ENCODE results near the gene MBNL1.

The MBNL1 gene

GRCh38 chr3:152457500-152458375 lies 189.0 kb downstream of the MBNL1 start:
- DNase-seq, result no peak

DNA sequence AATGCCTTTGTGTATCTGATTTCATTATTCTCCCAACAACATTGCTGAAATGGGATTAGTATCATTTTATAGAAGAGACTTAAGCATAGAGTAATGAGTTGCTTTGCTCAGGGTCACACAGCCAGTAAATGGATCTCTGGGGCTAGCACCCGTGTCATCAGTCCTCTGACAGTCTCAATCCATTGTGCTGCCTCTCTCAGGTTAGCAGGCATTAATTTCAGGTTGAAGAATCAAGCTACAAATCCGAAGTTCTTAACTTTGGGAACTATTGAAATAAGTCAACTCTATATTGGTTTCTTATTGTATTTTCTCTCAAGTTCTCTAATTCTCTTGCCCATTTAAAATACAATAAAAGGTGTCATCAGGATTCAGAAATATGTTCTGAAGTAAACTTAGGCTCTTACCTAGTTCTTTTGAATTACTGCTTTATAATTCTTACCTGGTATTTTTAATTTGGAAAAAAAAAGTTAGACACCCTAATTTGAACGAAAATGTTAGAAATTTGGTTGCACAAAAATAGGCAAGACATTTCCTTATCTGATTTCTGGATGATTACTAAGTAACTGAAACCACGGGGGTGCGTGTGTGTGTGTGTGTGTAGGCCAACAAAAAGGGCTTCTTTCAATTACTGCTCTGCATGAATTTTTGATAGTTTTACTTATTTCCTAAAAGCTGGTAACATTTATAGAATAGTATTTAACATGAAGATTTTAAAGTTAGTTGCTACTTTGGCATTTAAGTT lies 189.8 kb downstream of the MBNL1 start:
- DNase-seq, result no peak

- no peak for DNase-seq
Measured at GRCh38 chr3:152459118-152459515, 190.4 kb downstream of the MBNL1 start.

- DNase-seq, result no peak
Measured at GRCh38 chr3:152459572-152459971, 190.8 kb downstream of the MBNL1 start.

GRCh38 chr3:152460936-152461335 lies 192.2 kb downstream of the MBNL1 start:
- no peak for DNase-seq

- no peak for DNase-seq
Measured at GRCh38 chr3:152461460-152461859, 192.7 kb downstream of the MBNL1 start.

DNA sequence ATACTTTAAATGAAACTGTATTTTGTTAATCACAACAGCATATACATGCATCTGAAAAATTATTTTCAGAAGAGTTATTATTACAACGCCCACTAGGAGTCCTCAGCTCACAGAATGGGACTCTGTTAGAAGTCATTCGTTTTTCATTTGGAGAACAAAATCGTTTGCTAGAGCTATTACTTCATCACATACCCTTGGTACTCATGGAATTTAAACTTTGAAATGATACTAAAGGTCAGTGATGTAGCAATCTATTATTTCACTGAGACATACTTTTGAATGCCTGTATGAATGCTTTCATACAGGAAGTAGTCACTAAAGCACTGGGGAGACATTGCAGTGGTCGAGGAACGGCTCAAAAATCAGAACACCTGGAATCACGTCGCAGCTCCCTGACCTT lies 198.1 kb downstream of the MBNL1 start:
- no peak for DNase-seq

GRCh38 chr3:152469248-152470025 lies 200.7 kb downstream of the MBNL1 start:
- no peak for DNase-seq

DNA sequence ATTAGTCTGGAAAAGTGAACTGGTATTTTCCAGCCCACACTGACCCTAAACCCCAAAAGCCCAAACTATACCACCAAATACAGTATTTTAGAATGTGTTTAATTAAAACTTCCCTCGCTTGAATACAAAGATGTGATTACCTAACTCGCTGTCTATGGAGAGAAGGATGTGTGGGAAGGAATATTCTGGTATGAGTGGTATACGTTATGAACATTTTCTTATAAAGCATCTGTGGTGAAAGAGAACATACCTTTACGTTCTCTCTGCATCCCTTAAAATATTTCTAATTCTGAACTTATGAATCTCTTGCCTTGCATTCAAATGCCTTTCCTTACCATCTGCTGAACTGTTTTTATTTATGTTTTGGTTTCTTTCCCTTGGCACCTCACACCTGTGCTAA lies 201.4 kb downstream of the MBNL1 start:
- DNase-seq, result no peak

- no peak for DNase-seq
Measured at GRCh38 chr3:152470893-152471292, 202.2 kb downstream of the MBNL1 start.

DNA sequence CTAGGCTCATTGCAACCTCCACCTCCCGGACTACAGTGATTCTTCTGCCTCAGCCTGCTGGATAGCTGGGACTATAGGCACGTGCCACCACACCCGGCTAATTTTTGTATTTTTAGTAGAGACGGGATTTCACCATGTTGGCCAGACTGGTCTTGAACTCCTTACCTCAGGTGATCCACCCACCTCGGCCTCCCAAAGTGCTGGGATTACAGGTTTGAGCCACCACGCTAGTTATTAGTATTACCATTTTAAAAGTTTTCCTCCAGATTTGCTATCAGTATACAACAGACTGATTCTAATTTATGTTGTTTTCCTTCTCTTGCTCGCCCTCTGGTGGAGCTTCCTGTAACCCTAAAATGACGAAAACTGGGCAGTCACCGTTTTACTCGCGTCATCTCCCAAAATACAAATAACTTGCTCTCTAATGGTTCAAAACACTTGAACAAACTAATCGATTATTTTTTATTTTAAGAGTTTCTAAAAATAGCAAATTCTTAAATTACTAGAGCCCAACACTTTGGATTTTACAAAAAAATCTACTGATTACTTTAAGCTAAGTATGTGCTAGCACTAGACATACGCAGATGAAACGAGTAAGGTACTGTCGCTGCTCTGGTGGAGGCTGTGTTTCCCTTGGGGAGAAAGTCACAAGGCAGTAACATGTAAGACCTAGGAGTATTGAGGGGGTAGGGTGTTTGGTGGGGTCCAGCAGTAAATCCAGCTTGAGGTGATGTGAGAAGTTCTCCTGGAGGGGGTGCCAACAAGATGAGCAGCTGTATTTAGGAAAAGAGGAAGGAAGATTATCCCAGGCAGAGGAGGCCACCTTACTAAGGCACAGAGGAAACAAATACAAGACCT lies 203.3 kb downstream of the MBNL1 start:
- peak; percentile 55 for DNase-seq

GRCh38 chr3:152472672-152472954 lies 203.9 kb downstream of the MBNL1 start:
- no peak for DNase-seq

DNA sequence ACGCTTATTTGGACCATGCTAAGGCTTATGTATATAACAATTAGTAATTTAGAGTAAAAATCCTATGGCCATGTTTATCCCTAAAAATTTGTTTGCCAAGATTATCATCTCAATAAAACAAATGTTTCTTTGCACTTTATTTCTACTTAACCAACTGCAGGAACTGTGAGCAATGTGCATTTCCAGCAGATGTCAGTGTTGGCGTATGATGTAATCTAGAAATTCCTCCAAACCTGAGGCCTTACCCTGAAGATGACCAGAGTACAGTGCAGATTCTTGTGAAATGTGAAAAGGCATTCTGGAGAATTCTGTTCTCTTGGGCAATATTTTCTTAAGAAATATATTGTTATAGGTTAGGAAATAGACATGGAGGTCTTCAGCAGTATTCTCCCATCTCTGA lies 205.9 kb downstream of the MBNL1 start:
- no peak for DNase-seq

- no peak for DNase-seq
Measured at GRCh38 chr3:152477422-152477821, 208.7 kb downstream of the MBNL1 start.

GRCh38 chr3:152480282-152480953 lies 211.7 kb downstream of the MBNL1 start:
- DNase-seq, result no peak

DNA sequence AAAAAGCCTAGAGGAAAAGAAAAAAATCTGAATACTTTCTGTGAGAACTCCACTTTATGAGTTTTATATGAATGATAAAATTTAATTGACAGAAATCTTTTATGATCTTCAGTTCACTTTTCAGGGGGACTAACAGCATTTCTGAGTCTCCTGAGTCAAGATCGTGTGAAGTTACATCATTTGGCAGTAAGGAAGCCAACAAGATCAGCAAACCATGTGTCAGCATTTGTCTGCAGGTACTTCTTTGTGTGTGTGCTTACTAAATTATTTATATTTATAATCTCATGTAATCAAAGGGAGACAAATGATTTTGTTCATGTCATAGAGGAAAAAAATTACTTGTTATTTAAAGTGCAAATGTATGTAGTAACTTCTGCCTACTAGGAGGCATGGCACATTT lies 217.6 kb downstream of the MBNL1 start:
- no peak for DNase-seq

GRCh38 chr3:152488449-152488848 lies 219.7 kb downstream of the MBNL1 start:
- DNase-seq, result no peak

DNA sequence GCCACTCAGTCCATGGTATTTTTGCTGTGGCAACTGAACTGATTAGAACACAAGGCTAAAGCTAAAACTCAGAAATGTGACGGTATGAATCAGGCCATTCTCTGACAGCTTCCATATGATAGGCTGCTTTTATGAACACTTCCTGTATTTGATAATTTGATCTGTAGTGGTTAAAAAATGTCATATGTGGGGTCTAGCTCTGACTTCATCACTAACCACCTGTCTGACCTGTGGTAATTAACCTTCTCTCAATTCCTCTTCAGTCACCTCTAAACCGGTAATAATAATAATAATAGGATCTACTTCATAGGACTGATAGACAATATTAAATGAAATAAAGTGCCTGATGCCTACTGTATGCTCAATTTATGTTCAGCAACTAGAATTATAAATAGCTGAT lies 223.2 kb downstream of the MBNL1 start:
- DNase-seq, result no peak

- no peak for DNase-seq
Measured at GRCh38 chr3:152496286-152496685, 227.6 kb downstream of the MBNL1 start.

DNA sequence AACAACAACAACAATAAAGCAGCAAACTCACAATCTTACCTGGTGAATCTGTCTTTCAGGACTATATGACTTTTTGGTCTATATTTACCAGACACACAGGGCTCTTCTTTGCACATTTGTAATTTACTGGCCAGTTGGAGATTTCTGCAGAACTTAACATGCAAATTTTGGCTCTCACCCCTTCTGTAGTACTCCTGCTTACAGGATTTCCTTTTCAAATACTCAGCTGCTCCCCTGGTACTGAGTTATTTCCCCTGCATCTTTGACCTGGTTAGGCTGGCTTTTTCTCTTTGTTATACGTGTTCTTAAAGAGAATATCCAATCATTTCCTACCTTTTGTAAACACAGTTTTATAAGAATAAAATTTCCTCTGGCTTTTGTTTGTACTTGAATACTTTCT lies 228.0 kb downstream of the MBNL1 start:
- DNase-seq, result no peak

GRCh38 chr3:152497457-152497856 lies 228.7 kb downstream of the MBNL1 start:
- DNase-seq, result no peak

DNA sequence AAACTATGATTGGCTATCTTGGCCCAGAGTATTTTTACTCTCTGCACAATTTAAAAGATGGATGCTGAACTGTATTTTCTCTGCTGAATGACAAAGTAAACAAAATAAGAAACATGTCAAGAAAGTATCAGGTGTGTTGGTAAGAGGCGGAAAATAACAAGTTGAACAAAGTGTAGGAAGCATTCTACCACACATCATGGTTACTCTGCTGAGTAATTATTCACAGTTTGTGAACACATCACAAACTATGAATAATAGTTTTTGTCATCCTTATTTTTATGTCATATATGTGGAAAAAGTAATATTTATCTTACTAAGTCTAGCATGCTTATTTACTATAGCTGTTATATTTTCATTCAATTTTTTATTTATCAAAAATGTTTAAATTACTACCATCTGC lies 229.2 kb downstream of the MBNL1 start:
- DNase-seq, result no peak
